Measurements from ENCODE around the gene DMRTB1.

Gene DMRTB1

DNA sequence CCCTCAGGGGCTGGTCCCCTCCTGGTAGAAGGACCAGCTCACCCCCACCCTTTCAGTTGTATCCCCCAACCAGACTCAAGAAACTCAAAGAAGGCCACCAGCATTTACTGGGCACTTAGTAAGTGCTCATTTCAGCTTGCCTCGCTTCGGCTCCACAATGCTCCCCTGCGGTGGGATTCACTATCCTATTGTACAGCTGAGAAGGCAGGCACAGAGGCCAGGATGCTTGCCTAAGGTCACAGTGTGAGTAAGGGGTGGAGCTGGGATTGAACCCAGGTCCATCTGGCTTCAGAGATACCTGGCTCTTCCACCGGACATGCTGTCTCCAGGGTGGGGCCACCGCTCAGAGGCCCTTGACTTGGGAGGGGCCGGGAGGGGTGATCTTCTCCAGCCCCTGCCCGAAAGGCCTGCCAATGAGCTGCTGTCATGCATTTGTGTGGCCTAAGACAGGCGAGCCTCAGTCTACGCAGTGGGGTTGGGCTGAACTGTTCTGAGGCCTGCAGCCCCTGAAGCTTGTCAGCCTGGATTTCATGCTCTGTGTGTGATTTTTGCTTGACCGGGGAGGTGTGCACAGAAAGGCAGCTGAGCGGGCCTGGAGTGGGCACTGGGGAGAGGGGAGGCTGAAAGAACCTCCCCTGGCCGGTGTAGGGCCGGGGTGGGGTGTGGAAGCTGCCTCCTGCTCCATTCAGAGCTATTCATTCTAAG is 48.1 kb downstream of the DMRTB1 start:
- Histone ChIP-seq H3K4me3 (replicated peaks; ENCODE audit: low read depth, low read length) (no peak overlapping the region), H3K36me3 (ENCODE audit: control insufficient read depth, insufficient read depth, low read length) (no peaks in the 10 kb centered on the region), H3K27me3 (replicated peaks; ENCODE audit: control insufficient read depth, insufficient read depth, low read length) (peaks cover 4% of the 10 kb centered on the region; the same call in 1 of the 2 replicates)
- no peak for DNase-seq (ENCODE audit: extremely low read depth, insufficient read length)
- TF ChIP-seq, protein P1, sequence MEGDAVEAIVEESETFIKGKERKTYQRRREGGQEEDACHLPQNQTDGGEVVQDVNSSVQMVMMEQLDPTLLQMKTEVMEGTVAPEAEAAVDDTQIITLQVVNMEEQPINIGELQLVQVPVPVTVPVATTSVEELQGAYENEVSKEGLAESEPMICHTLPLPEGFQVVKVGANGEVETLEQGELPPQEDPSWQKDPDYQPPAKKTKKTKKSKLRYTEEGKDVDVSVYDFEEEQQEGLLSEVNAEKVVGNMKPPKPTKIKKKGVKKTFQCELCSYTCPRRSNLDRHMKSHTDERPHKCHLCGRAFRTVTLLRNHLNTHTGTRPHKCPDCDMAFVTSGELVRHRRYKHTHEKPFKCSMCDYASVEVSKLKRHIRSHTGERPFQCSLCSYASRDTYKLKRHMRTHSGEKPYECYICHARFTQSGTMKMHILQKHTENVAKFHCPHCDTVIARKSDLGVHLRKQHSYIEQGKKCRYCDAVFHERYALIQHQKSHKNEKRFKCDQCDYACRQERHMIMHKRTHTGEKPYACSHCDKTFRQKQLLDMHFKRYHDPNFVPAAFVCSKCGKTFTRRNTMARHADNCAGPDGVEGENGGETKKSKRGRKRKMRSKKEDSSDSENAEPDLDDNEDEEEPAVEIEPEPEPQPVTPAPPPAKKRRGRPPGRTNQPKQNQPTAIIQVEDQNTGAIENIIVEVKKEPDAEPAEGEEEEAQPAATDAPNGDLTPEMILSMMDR (IDR thresholded peaks at IDR 0.05; ENCODE audit: insufficient read depth, low read length, poor library complexity, severe bottlenecking) = no peak

DNA sequence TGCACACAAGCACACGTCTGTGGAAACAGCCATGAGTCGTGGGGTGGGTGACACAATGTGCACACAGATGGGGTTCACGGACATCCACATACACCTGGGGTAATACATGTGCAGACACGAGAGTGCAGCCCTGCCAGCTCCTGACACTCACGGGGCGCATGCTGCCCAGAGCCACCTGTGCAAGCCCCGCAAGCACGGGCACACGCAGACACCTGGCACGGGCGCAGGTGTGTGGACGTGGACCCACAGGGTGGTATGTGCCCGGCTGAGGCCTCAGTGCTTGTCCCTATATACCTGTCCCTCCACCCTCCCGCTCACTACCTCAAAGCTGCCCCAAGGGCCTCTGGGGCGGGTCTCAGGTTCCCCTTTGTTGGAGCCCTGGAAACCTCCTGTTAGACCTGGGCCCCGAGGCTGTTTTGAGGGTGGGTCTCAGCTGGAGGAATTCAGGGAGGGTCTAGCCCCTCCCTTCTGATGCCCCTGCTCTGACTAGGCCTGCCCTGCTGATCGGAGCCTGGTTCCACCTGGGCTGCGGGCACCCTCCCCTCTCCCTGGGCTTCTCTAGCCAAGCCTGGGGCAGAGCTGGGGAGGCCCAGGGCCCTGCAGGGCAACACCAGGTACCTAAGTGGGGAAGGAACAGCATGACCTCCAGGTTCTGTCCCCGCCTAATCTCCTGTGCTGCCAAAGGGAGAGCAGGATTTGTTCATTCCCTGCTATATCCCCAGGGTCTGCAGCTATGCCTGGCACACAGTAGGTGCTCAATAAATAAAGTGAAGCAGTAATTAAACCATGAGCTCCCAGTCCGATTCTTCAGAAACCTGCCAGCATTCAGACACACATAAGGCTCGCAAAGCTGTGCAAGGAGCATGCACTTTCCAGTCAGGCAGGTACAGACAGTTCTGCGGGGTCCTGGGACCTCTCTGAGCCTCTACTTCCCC is 49.1 kb downstream of the DMRTB1 start:
- Histone ChIP-seq H3K27me3 (replicated peaks; ENCODE audit: control insufficient read depth, insufficient read depth, low read length) (peaks cover 4% of the 10 kb centered on the region; the same call in 1 of the 2 replicates), H3K4me3 (replicated peaks; ENCODE audit: low read depth, low read length) (no peak overlapping the region), H3K36me3 (ENCODE audit: control insufficient read depth, insufficient read depth, low read length) (no peaks in the 10 kb centered on the region)
- TF ChIP-seq, protein P1 (IDR thresholded peaks at IDR 0.05; ENCODE audit: insufficient read depth, low read length, poor library complexity, severe bottlenecking) = no peak
- no peak for DNase-seq (ENCODE audit: extremely low read depth, insufficient read length)

DNA sequence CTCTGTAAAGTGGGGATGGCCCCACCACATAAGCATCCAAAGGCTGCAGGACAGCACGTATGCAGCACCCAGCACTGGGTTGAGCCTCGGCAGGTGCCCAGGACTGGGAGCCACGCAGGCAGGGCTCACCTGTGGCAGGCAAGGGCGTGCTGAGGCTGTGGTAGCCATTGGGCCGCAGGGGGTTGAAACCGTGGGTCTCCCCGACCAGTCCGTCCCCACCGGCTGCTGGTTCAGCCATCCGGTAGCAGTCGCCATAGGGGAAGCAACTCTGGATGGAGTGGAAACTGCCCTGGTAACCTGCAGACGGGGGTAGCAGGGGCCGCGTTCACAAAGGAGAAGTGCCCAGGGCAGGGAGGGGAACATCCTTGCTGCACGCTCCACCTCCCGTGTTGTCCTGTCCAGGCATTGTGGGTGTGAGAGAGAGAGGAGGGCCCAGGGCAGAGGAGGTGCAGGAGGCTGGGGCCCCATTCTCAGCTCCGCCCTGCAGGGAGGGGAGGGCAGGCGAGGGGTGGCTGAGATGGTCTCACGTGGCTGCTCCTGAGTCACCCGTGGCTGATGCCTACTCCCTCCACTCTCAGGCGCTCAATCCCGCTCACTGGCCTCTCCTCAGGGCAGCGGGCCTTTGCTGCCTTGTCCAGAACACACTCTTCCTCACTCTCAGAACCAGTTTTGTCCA is 49.9 kb downstream of the DMRTB1 start:
- peaks cover 4% of the 10 kb centered on the region; the same call in 1 of the 2 replicates for H3K27me3 ChIP-seq (replicated peaks; ENCODE audit: control insufficient read depth, insufficient read depth, low read length)
- TF ChIP-seq, protein P1 (IDR thresholded peaks at IDR 0.05; ENCODE audit: insufficient read depth, low read length, poor library complexity, severe bottlenecking) = no peak
- no peak for DNase-seq (ENCODE audit: extremely low read depth, insufficient read length)
- no peaks in the 10 kb centered on the region for H3K36me3 ChIP-seq (ENCODE audit: control insufficient read depth, insufficient read depth, low read length)
- no peak overlapping the region for H3K4me3 ChIP-seq (replicated peaks; ENCODE audit: low read depth, low read length)

DNA sequence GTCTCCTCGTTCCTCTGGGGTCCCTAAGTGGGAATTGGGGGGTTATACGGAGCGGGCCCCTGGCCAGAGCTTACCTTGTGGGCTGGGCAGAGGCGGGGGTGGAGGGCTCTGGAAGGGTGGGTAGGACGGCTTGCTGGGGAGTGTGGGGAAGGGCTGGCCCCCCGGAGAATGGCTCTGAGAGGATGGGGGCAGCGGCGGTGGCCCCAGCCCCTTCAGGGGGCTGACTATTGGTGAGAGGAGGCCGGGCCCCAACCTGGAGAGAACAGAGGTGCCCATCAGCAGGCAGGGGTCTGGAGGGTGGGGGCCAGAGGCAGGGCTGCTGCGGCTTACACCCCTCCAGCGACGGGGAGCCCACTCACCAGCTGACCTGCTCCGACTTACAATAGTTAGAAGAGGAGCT is 50.6 kb downstream of the DMRTB1 start:
- H3K36me3 ChIP-seq (ENCODE audit: control insufficient read depth, insufficient read depth, low read length) = no peaks in the 10 kb centered on the region
- H3K4me3 ChIP-seq (replicated peaks; ENCODE audit: low read depth, low read length) = no peak overlapping the region
- DNase-seq (ENCODE audit: extremely low read depth, insufficient read length) = no peak
- H3K27me3 ChIP-seq (replicated peaks; ENCODE audit: control insufficient read depth, insufficient read depth, low read length) = peaks cover 4% of the 10 kb centered on the region; the same call in 1 of the 2 replicates
- TF ChIP-seq, protein P1 (IDR thresholded peaks at IDR 0.05; ENCODE audit: insufficient read depth, low read length, poor library complexity, severe bottlenecking) = no peak

DNA sequence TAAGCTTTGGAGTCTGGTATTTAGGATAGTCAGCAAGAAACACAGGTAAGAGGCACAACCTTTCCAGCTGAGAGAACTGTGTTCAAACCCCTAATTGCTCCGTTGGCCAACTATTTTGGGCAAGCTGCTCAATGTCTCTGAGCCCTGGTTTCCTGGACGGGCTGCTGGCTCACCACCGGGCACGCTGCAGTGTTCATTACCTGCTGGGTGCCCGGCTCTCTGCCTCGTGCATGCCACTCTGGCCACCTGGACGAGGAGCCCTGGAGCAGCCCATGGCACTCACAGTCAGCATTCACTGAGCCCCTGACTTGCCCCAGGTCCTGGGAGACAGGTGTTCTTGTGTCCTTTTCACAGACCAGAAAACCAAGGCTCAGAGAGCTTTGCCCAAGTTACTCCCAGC is 51.0 kb downstream of the DMRTB1 start:
- TF ChIP-seq, protein P1 (IDR thresholded peaks at IDR 0.05; ENCODE audit: insufficient read depth, low read length, poor library complexity, severe bottlenecking) = no peak
- Histone ChIP-seq H3K36me3 (ENCODE audit: control insufficient read depth, insufficient read depth, low read length) (no peaks in the 10 kb centered on the region), H3K27me3 (replicated peaks; ENCODE audit: control insufficient read depth, insufficient read depth, low read length) (peaks cover 4% of the 10 kb centered on the region; the same call in 1 of the 2 replicates), H3K4me3 (replicated peaks; ENCODE audit: low read depth, low read length) (no peak overlapping the region)
- no peak for DNase-seq (ENCODE audit: extremely low read depth, insufficient read length)
